DND-41 (cell line): ENCODE results near the gene PDLIM5.

ENCODE experiments used
- ATAC-seq: fragments of 200-7000 bp; cut with Tn5 transposase; 3 replicates; pipeline ENCODE4 v1.9.1; 2021; ENCODE audit warnings: low read depth; ENCODE audit not compliant: insufficient read depth
- DNase-seq: peaks from one replicate; pipeline ENCODE4 v3.0.0-alpha.2; 2020
- H2AFZ ChIP-seq: 2 replicates; pipeline ENCODE4 v1.6.0; 2012; ENCODE audit warnings: low read depth, low read length
- H3K27ac ChIP-seq: 2 replicates; pipeline ENCODE4 v1.5.1; 2012; ENCODE audit warnings: low read length, inconsistent platforms
- H3K27me3 ChIP-seq: fragments of 200-600 bp; sonication (generic); 2 replicates; pipeline ENCODE4 v1.6.0; 2012; ENCODE audit warnings: low read length, mild to moderate bottlenecking, inconsistent platforms; ENCODE audit not compliant: insufficient read depth, poor library complexity
- H3K36me3 ChIP-seq: 2 replicates; pipeline ENCODE4 v1.5.1; 2012; ENCODE audit warnings: low read length, inconsistent platforms; ENCODE audit not compliant: insufficient read depth
- H3K4me1 ChIP-seq: 2 replicates; pipeline ENCODE4 v1.5.1; 2012; ENCODE audit warnings: mild to moderate bottlenecking, low read length; ENCODE audit not compliant: insufficient read depth
- H3K4me2 ChIP-seq: 2 replicates; pipeline ENCODE4 v1.6.0; 2012; ENCODE audit warnings: mild to moderate bottlenecking, moderate library complexity, low read length, inconsistent platforms; ENCODE audit not compliant: insufficient read depth
- H3K4me3 ChIP-seq, 2 experiments: fragments of 200-600 bp in 1 of 2; shearing (Covaris generic) in 1 of 2; 2 replicates each; pipeline ENCODE4 v1.5.1; 2012 to 2016; ENCODE audit warnings: inconsistent platforms in 2 of 2, low read length in 2 of 2, mild to moderate bottlenecking in 2 of 2, low read depth in 1 of 2, moderate library complexity in 1 of 2
- H3K79me2 ChIP-seq: 2 replicates; pipeline ENCODE4 v1.6.0; 2012; ENCODE audit warnings: low read length, inconsistent platforms; ENCODE audit not compliant: insufficient read depth
- H3K9ac ChIP-seq: 2 replicates; pipeline ENCODE4 v1.6.0; 2012; ENCODE audit warnings: low read depth, mild to moderate bottlenecking, inconsistent platforms, low read length, moderate library complexity
- H3K9me3 ChIP-seq: 2 replicates; pipeline ENCODE4 v1.5.1; 2012; ENCODE audit warnings: low read length, moderate library complexity, mild to moderate bottlenecking, inconsistent platforms; ENCODE audit not compliant: insufficient read depth, severe bottlenecking
- H4K20me1 ChIP-seq: 2 replicates; pipeline ENCODE4 v1.6.0; 2012; ENCODE audit warnings: low read length; ENCODE audit not compliant: insufficient read depth
- CTCF ChIP-seq: IDR thresholded peaks from 2 replicates; pipeline ENCODE4 v1.5.1; 2012; ENCODE audit warnings: borderline replicate concordance, low read length, moderate library complexity, mild to moderate bottlenecking; ENCODE audit not compliant: poor library complexity, severe bottlenecking; ENCODE audit errors: extremely low read depth
- EZH2 ChIP-seq: IDR thresholded peaks from 3 replicates; pipeline ENCODE4 v1.6.1; 2012; ENCODE audit warnings: borderline replicate concordance, low read depth, mild to moderate bottlenecking, moderate library complexity, low read length, inconsistent platforms; ENCODE audit not compliant: severe bottlenecking

Gene PDLIM5

GRCh38 chr4:94466923-94467322 is 15.2 kb downstream of the PDLIM5 start:
- 0 out of 2 replicates have a peak, but pooled peaks cover 2% of the 10 kb centered on the region for H3K79me2 ChIP-seq
- H3K4me2 ChIP-seq = no peak overlapping the region
- DNase-seq (no peak), ATAC-seq (no peak)
- H3K4me1 ChIP-seq = no peaks in the 10 kb centered on the region
- no peak overlapping the region for H2AFZ ChIP-seq
- no peak overlapping the region for H3K27ac ChIP-seq
- no peak overlapping the region for H3K9ac ChIP-seq
- no peak overlapping the region for H3K4me3 ChIP-seq
- H3K27me3 ChIP-seq = no peaks in the 10 kb centered on the region
- no peak for TF ChIP-seq CTCF
- no peak for TF ChIP-seq EZH2
- H3K36me3 ChIP-seq = no peaks in the 10 kb centered on the region
- no peaks in the 10 kb centered on the region for H4K20me1 ChIP-seq
- H3K9me3 ChIP-seq = peaks cover 2% of the 10 kb centered on the region

GRCh38 chr4:94468093-94468769 is 16.5 kb downstream of the PDLIM5 start:
- ATAC-seq (no peak), DNase-seq (no peak)
- Histone ChIP-seq H3K4me2 (no peak overlapping the region), H3K27ac (no peak overlapping the region), H3K9me3 (peaks cover 2% of the 10 kb centered on the region), H3K79me2 (0 out of 2 replicates have a peak, but pooled peaks cover 2% of the 10 kb centered on the region), H4K20me1 (no peaks in the 10 kb centered on the region), H3K4me3 (no peak overlapping the region), H3K27me3 (no peaks in the 10 kb centered on the region), H2AFZ (no peak overlapping the region), H3K36me3 (no peaks in the 10 kb centered on the region), H3K9ac (no peak overlapping the region), H3K4me1 (no peaks in the 10 kb centered on the region)
- TF ChIP-seq CTCF (no peak), EZH2 (no peak)

- ATAC-seq = no peak
- no peak for TF ChIP-seq EZH2
- TF ChIP-seq CTCF = no peak
Observed at GRCh38 chr4:94469221-94469784, 17.6 kb downstream of the PDLIM5 start.

More at GRCh38 chr4:94469221-94469784, 17.6 kb downstream of the PDLIM5 start:
- Histone ChIP-seq H3K4me3 (no peak overlapping the region), H3K79me2 (0 out of 2 replicates have a peak, but pooled peaks cover 2% of the 10 kb centered on the region), H3K27me3 (no peaks in the 10 kb centered on the region), H2AFZ (no peak overlapping the region), H3K9ac (no peak overlapping the region), H3K36me3 (no peaks in the 10 kb centered on the region), H3K9me3 (peaks cover 2% of the 10 kb centered on the region), H3K4me1 (no peaks in the 10 kb centered on the region), H3K4me2 (no peak overlapping the region), H3K27ac (no peak overlapping the region), H4K20me1 (no peaks in the 10 kb centered on the region)
- DNase-seq = no peak
